Spleen (tissue), 11 donors: ENCODE data around the gene NFIX. TPM values are rescaled to one million over a fixed set of nuclear protein-coding genes. Genes with fewer than 3 reads are reported as not detected.

Source experiments
- DNase-seq: peaks from one replicate; pipeline ENCODE4 v3.0.0-alpha.2; 2020
- H3K27ac ChIP-seq, 8 donors: fragments of 200-600 bp; sonication (generic) in 7 of 8; 1 replicate in 4 of 8; 2 replicates in 4 of 8; pipeline versions ENCODE4 v1.5.0 to v1.8.0; 2016 to 2021; ENCODE audit warnings: inconsistent platforms in 4 of 8, mild to moderate bottlenecking in 4 of 8, moderate library complexity in 1 of 8
- H3K27me3 ChIP-seq, 7 donors: fragments of 200-600 bp; sonication (generic) in 6 of 7; replicated peaks in 1 of 7; 1 replicate in 4 of 7; 2 replicates in 3 of 7; pipeline versions ENCODE4 v1.5.0 to v1.8.0; 2016 to 2021; ENCODE audit warnings: inconsistent platforms in 3 of 7, mild to moderate bottlenecking in 1 of 7
- H3K36me3 ChIP-seq, 6 donors: fragments of 200-600 bp; sonication (generic) in 5 of 6; 1 replicate in 4 of 6; 2 replicates in 2 of 6; pipeline versions ENCODE4 v1.5.0 to v1.8.0; 2016 to 2021; ENCODE audit warnings: inconsistent platforms in 2 of 6
- H3K4me1 ChIP-seq, 6 donors: fragments of 200-600 bp; sonication (generic) in 5 of 6; 1 replicate in 3 of 6; 2 replicates in 3 of 6; pipeline versions ENCODE4 v1.5.0 to v1.8.0; 2016 to 2021; ENCODE audit warnings: inconsistent platforms in 3 of 6
- H3K4me3 ChIP-seq, 8 donors: fragments of 200-600 bp; sonication (generic) in 7 of 8; 1 replicate in 4 of 8; 2 replicates in 4 of 8; pipeline versions ENCODE4 v1.5.0 to v1.8.0; 2016 to 2021; ENCODE audit warnings: inconsistent platforms in 4 of 8, mild to moderate bottlenecking in 4 of 8, moderate library complexity in 2 of 8
- H3K9me3 ChIP-seq, 8 donors: fragments of 200-600 bp; sonication (generic) in 7 of 8; 1 replicate in 4 of 8; 2 replicates in 4 of 8; pipeline versions ENCODE4 v1.5.0 to v1.8.0; 2016 to 2021; ENCODE audit warnings: inconsistent platforms in 4 of 8
- POLR2A ChIP-seq, 3 donors: fragments of 450-650 bp; IDR thresholded peaks; one replicate each; pipeline ENCODE4 v1.5.1; 2017; ENCODE audit warnings: antibody characterized with exemption in 3 of 3, mild to moderate bottlenecking in 1 of 3
- POLR2AphosphoS5 ChIP-seq, 3 donors: sonication (generic); formaldehyde crosslinking; IDR thresholded peaks; one replicate each; pipeline ENCODE4 v1.5.1; 2017; ENCODE audit warnings: antibody characterized with exemption in 3 of 3
- WGBS, 5 donors: extraction: QIAGEN DNeasy Blood & Tissue Kit in 3 of 5; methylation state at CpG; one replicate each; pipeline versions ENCODE4 v1.1.5 to v1.1.7; 2013 to 2018; 5-methylcytosine and 5-hydroxymethylcytosine counted together
- intact Hi-C: fragments of 100-400 bp; cut with DNase I; formaldehyde crosslinking; loops from one replicate; pipeline ENCODE4 v1.15.0; 2023; ENCODE audit warnings: low total_unique reads
- polyA plus RNA-seq, 3 donors: library from polyadenylated mRNA; stranded (reverse); fragments of 200-250 nt; gene quantifications; one replicate each; pipeline ENCODE4 v1.2.1, GENCODE V29; 2013
- total RNA-seq, 7 donors: library from RNA; depleted of rRNA in 3 of 7; stranded (reverse); fragments of >200 nt in 3 of 7; fragmentation: NEBNext Ultra II Directional in 4 of 7; extraction: Animal tissue kit (Norgen Biotek cat#: 25700) in 4 of 7; gene quantifications; one replicate each; pipeline versions ENCODE4 v1.1.0 to v1.2.1, GENCODE V29; 2016 to 2021
- TF ChIP-seq, protein P1 (sequence below), 11 experiments: fragments of 200-600 bp in 7 of 11; fragments of 450-650 bp in 4 of 11; sonication (generic) in 4 of 11; IDR thresholded peaks in 8 of 11; conservative IDR thresholded peaks in 3 of 11; 1 replicate in 7 of 11; 2 replicates in 4 of 11; pipeline versions ENCODE4 v1.4.0 to v1.8.0; 2016 to 2021; ENCODE audit warnings: antibody characterized with exemption in 11 of 11, inconsistent platforms in 4 of 11, mild to moderate bottlenecking in 1 of 11
- donor health status: healthy with polysubstance abuse.
- donor health status: DM: no; HTN: no; CAD: no; lungs with moderate emphysema.
- donor health status: DM: no; HTN: no; CAD: no.
- donor health status: Bipolar disorder and iron deficiency.
- donor health status: healthy.
- donor health status: DM: no; HTN: no; CAD: no.
- donor health status: DM: yes; HTN: yes; CAD: no.

Gene NFIX
- total and polyA plus RNA-seq, 10 donors, result 1.1 to 41.4 (median 17.5) TPM

DNA sequence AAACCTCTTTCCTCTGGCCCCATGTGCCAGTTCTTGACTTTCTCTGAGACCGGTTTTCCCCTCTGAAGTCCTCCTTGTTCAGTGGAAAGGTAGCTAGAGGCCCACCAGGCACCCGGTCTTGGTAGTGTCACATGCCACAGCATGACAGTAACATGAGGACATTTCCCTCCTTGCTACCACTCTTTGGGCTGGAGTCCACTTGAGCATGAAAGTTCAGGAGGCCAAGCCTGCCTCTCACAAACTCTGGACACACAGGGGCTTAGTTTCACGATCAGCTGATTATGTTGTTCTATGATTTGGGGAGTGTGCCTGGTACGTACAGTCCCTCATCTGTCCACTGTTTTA lies 45.6 kb downstream of the NFIX start:
- Histone ChIP-seq H3K9me3 (no peaks in the 10 kb centered on the region), H3K36me3 (no peaks in the 10 kb centered on the region), H3K4me3 (no peak overlapping the region), H3K27me3 (no peaks in the 10 kb centered on the region), H3K4me1 (peaks cover 8 to 44% (median 27%) of the 10 kb centered on the region in 6 donors), H3K27ac (no peak overlapping the region)
- no peak for DNase-seq
- TF ChIP-seq POLR2A (IDR thresholded peaks at IDR 0.05) (no peak), POLR2AphosphoS5 (IDR thresholded peaks at IDR 0.05) (no peak)
- TF ChIP-seq, protein P1, sequence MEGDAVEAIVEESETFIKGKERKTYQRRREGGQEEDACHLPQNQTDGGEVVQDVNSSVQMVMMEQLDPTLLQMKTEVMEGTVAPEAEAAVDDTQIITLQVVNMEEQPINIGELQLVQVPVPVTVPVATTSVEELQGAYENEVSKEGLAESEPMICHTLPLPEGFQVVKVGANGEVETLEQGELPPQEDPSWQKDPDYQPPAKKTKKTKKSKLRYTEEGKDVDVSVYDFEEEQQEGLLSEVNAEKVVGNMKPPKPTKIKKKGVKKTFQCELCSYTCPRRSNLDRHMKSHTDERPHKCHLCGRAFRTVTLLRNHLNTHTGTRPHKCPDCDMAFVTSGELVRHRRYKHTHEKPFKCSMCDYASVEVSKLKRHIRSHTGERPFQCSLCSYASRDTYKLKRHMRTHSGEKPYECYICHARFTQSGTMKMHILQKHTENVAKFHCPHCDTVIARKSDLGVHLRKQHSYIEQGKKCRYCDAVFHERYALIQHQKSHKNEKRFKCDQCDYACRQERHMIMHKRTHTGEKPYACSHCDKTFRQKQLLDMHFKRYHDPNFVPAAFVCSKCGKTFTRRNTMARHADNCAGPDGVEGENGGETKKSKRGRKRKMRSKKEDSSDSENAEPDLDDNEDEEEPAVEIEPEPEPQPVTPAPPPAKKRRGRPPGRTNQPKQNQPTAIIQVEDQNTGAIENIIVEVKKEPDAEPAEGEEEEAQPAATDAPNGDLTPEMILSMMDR (IDR thresholded peaks at IDR 0.05 in 8 of 11, conservative IDR thresholded peaks at IDR 0.05 in 3 of 11), result no peak
- intact Hi-C loops, result no loop called here
- WGBS, 5 donors, result 71 to 84% (median 78%) methylated on average over 4 of the region's 4 CpGs

DNA sequence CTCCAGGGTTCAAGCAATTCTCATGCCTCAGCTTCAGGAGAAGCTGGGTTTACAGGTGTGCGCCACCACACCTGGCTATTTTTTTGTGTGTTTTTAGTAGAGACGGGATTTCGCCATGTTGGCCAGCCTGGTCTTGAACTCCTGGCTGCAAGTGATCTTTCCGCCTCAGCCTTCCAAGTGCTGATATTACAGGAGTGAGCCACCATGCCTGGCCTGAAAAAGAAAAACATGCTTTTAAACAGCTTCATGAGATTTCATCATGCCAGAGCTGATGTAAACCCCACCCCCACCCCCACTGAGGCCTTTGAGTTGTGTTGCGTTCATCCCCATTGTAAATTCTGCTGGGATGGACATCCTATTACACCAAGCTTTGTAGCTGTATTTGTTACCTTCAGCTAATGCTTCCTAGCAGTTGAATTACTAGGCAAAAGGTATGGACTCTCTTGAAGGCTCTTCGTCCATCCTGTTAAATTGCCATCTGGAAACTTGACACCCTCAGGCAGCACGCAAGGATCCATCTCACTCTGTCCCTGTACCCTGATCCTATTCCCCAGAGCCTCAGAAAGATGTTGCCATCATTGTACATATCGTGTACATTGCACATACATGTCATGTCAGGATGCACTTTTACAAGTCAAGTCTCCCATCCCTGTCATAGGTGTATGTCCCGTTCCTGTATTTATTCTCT lies 47.3 kb downstream of the NFIX start:
- WGBS, 5 donors, result 88 to 93% (median 89%) methylated on average over 9 of the region's 9 CpGs
- TF ChIP-seq POLR2AphosphoS5 (IDR thresholded peaks at IDR 0.05) (no peak), POLR2A (IDR thresholded peaks at IDR 0.05) (no peak)
- TF ChIP-seq, protein P1 (IDR thresholded peaks at IDR 0.05 in 8 of 11, conservative IDR thresholded peaks at IDR 0.05 in 3 of 11), result no peak
- Histone ChIP-seq H3K27ac (no peak overlapping the region), H3K4me3 (no peak overlapping the region), H3K36me3 (no peaks in the 10 kb centered on the region), H3K9me3 (no peaks in the 10 kb centered on the region), H3K27me3 (no peaks in the 10 kb centered on the region), H3K4me1 (peaks cover 8 to 35% (median 24%) of the 10 kb centered on the region in 6 donors)
- intact Hi-C loops, result no loop called here
- no peak for DNase-seq

DNA sequence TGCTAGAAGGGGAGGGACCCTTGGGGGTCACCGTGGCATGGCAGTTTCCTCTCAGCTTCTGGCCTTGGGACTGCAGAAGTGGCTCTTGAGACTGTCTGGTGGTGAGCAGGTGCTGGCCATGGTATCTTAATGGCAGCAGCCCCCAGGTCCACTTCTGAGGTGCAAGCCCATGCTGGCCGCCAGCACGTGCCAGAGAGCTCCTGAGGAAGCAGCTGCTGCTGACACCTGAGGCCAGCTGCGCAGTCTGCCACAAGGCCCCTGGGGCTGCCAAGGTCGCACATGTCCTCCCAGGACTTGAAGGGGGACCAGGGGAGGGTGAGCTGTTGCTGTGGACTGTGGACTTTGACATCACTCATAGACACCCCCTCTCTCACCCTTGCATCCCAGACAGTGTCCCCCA lies 48.0 kb downstream of the NFIX start:
- intact Hi-C loops, result no loop called here
- Histone ChIP-seq H3K9me3 (no peaks in the 10 kb centered on the region), H3K36me3 (no peaks in the 10 kb centered on the region), H3K27ac (peak overlapping the region in 2 of 8 donors; percentile 50 to 75), H3K4me1 (peaks cover 8 to 34% (median 24%) of the 10 kb centered on the region in 6 donors), H3K4me3 (no peak overlapping the region), H3K27me3 (no peaks in the 10 kb centered on the region)
- 10 to 55% (median 25%) methylated on average over 1 to 5 of the region's 5 CpGs for WGBS, 5 donors
- DNase-seq, result no peak
- TF ChIP-seq POLR2AphosphoS5 (IDR thresholded peaks at IDR 0.05) (peak in 2 of 3 donors; percentile 21 to 37), POLR2A (IDR thresholded peaks at IDR 0.05) (no peak)
- TF ChIP-seq, protein P1 (IDR thresholded peaks at IDR 0.05 in 8 of 11, conservative IDR thresholded peaks at IDR 0.05 in 3 of 11), result no peak

DNA sequence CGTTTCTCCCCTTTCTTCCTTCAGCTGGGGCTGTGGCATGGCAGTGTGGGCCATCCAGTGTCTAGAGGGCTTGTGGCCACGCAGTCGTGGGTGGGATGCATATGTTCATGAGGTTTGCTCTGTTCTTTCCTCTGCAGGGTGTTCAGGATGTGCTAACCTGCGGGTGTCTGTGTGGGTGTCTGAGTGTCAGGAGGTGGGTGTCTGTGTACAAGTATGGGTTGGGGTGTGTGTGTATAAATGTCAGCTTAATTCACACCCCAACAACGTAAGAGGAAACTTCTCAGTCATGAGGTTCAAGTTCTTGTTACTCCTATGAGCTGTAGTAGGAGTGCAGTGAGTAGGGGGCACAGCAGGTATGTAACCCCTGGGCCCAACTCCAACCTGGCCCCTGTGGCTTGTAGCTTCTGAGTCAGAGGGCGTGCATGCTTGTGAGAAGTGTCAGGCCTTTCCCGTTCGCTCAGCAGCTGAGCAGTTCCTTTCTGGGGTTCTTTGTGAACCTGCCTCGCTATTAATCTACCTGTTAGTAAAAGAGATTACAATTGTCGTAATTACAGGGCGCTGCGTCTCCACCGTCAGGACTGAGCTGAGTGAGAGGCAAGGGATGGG lies 49.1 kb downstream of the NFIX start:
- peaks cover 8 to 34% (median 23%) of the 10 kb centered on the region in 6 donors for H3K4me1 ChIP-seq
- WGBS, 5 donors, result 67 to 72% (median 70%) methylated on average over 12 to 13 of the region's 13 CpGs
- no peaks in the 10 kb centered on the region for H3K9me3 ChIP-seq
- no peak overlapping the region for H3K4me3 ChIP-seq
- no peaks in the 10 kb centered on the region for H3K27me3 ChIP-seq
- intact Hi-C loops, result no loop called here
- TF ChIP-seq POLR2A (IDR thresholded peaks at IDR 0.05) (no peak), POLR2AphosphoS5 (IDR thresholded peaks at IDR 0.05) (peak in 2 of 3 donors; percentile 49 to 66)
- TF ChIP-seq, protein P1 (IDR thresholded peaks at IDR 0.05 in 8 of 11, conservative IDR thresholded peaks at IDR 0.05 in 3 of 11), result no peak
- no peak for DNase-seq
- H3K27ac ChIP-seq, result peak overlapping the region in 5 of 8 donors; percentile 24 to 75 (median 55)
- H3K36me3 ChIP-seq, result no peaks in the 10 kb centered on the region
